HG03064 (cell line): ENCODE data around the gene ALOX15.
"Not testable (repeated sequence)": the region's sequence is repeated elsewhere in the genome, so short reads cannot be mapped to it uniquely, and the experiment has no call there.

Source experiments
- ATAC-seq: cut with Tn5 transposase; IDR thresholded peaks from one replicate; pipeline ENCODE4 v1.9.1; 2021; ENCODE audit warnings: low read depth; ENCODE audit not compliant: unreplicated experiment

ALOX15 gene

GRCh38 chr17:4620531-4621101, 20.9 kb downstream of the ALOX15 start:
- ATAC-seq, result no peak

- no peak for ATAC-seq
These were observed 23.7 kb downstream of the ALOX15 start for GRCh38 chr17:4617590-4618351.

GRCh38 chr17:4617090-4617489, 24.4 kb downstream of the ALOX15 start:
- no peak for ATAC-seq

GRCh38 chr17:4616476-4616875, 25.0 kb downstream of the ALOX15 start:
- no peak for ATAC-seq

GRCh38 chr17:4610656-4611055, 30.8 kb downstream of the ALOX15 start:
- ATAC-seq, result no peak

- no peak for ATAC-seq
These were observed 31.3 kb downstream of the ALOX15 start for GRCh38 chr17:4610162-4610561.

GRCh38 chr17:4609761-4610160, 31.7 kb downstream of the ALOX15 start:
- ATAC-seq, result no peak

GRCh38 chr17:4607773-4608187, 33.7 kb downstream of the ALOX15 start:
- no peak for ATAC-seq

- no peak for ATAC-seq
These were observed 34.2 kb downstream of the ALOX15 start for GRCh38 chr17:4607261-4607741.

GRCh38 chr17:4605826-4606225, 35.7 kb downstream of the ALOX15 start:
- ATAC-seq, result no peak

- not testable (repeated sequence) for ATAC-seq
These were observed 36.7 kb downstream of the ALOX15 start for GRCh38 chr17:4604736-4605135.

GRCh38 chr17:4604111-4604644, 37.3 kb downstream of the ALOX15 start:
- ATAC-seq, result no peak

- no peak for ATAC-seq
These were observed 39.4 kb downstream of the ALOX15 start for GRCh38 chr17:4602041-4602440.

- ATAC-seq, result no peak
These were observed 40.2 kb downstream of the ALOX15 start for GRCh38 chr17:4601326-4601725.

- ATAC-seq, result no peak
These were observed 40.9 kb downstream of the ALOX15 start for GRCh38 chr17:4600563-4600962.

- ATAC-seq, result no peak
These were observed 41.8 kb downstream of the ALOX15 start for GRCh38 chr17:4599505-4600281.

GRCh38 chr17:4598776-4599504, 42.5 kb downstream of the ALOX15 start:
- ATAC-seq, result no peak

- no peak for ATAC-seq
These were observed 43.5 kb downstream of the ALOX15 start for GRCh38 chr17:4597975-4598374.

- no peak for ATAC-seq
These were observed 44.7 kb downstream of the ALOX15 start for GRCh38 chr17:4596636-4597380.
